ENCODE measurements around the gene OR13C2.

OR13C2 gene

GRCh38 chr9:104589626-104590025, 15.8 kb downstream of the OR13C2 start:
- Histone ChIP-seq H3K27ac (ENCODE audit: low read depth, low read length) (no peak overlapping the region), H3K79me2 (ENCODE audit: control insufficient read depth, low read length) (no peaks in the 10 kb centered on the region)
- TF ChIP-seq, protein P1, sequence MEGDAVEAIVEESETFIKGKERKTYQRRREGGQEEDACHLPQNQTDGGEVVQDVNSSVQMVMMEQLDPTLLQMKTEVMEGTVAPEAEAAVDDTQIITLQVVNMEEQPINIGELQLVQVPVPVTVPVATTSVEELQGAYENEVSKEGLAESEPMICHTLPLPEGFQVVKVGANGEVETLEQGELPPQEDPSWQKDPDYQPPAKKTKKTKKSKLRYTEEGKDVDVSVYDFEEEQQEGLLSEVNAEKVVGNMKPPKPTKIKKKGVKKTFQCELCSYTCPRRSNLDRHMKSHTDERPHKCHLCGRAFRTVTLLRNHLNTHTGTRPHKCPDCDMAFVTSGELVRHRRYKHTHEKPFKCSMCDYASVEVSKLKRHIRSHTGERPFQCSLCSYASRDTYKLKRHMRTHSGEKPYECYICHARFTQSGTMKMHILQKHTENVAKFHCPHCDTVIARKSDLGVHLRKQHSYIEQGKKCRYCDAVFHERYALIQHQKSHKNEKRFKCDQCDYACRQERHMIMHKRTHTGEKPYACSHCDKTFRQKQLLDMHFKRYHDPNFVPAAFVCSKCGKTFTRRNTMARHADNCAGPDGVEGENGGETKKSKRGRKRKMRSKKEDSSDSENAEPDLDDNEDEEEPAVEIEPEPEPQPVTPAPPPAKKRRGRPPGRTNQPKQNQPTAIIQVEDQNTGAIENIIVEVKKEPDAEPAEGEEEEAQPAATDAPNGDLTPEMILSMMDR (IDR thresholded peaks at IDR 0.05; ENCODE audit: low read depth, low read length, poor library complexity, severe bottlenecking): no peak
- no peak for TF ChIP-seq EZH2phosphoT487 (IDR thresholded peaks at IDR 0.05; ENCODE audit: borderline replicate concordance, low read length)

GRCh38 chr9:104586496-104587180, 18.8 kb downstream of the OR13C2 start:
- H3K9me3 ChIP-seq (ENCODE audit: control insufficient read depth, insufficient read depth, low read length): no peaks in the 10 kb centered on the region
- no peaks in the 10 kb centered on the region for H3K9me2 ChIP-seq (replicated peaks; ENCODE audit: control insufficient read depth, low read length)
- H3K79me2 ChIP-seq (ENCODE audit: control insufficient read depth, low read length): no peaks in the 10 kb centered on the region
- no peak overlapping the region for H3K4me2 ChIP-seq (ENCODE audit: low read length)
- no peaks in the 10 kb centered on the region for H3K27me3 ChIP-seq (ENCODE audit: control insufficient read depth, low read length)
- H3F3A ChIP-seq (ENCODE audit: control insufficient read depth, insufficient read depth): no peaks in the 10 kb centered on the region
- no peaks in the 10 kb centered on the region for H3K36me3 ChIP-seq (ENCODE audit: control insufficient read depth, low read length)
- H3K4me3 ChIP-seq (ENCODE audit: low read length): no peak overlapping the region
- TF ChIP-seq, protein P1 (IDR thresholded peaks at IDR 0.05; ENCODE audit: low read depth, low read length, poor library complexity, severe bottlenecking): no peak
- no peak for TF ChIP-seq EZH2phosphoT487 (IDR thresholded peaks at IDR 0.05; ENCODE audit: borderline replicate concordance, low read length)
- H3K27ac ChIP-seq (ENCODE audit: low read depth, low read length): no peak overlapping the region
- H3K4me1 ChIP-seq (ENCODE audit: control insufficient read depth, low read length): no peaks in the 10 kb centered on the region
- no peaks in the 10 kb centered on the region for H4K20me1 ChIP-seq (ENCODE audit: control insufficient read depth, insufficient read depth, low read depth, low read length)

More at GRCh38 chr9:104589626-104590025, 15.8 kb downstream of the OR13C2 start:
- Histone ChIP-seq H3K4me2 (ENCODE audit: low read length) (no peak overlapping the region), H3K4me3 (ENCODE audit: low read length) (no peak overlapping the region), H3K9me3 (ENCODE audit: control insufficient read depth, insufficient read depth, low read length) (no peaks in the 10 kb centered on the region), H3K36me3 (ENCODE audit: control insufficient read depth, low read length) (no peaks in the 10 kb centered on the region), H3K9me2 (replicated peaks; ENCODE audit: control insufficient read depth, low read length) (no peaks in the 10 kb centered on the region), H4K20me1 (ENCODE audit: control insufficient read depth, insufficient read depth, low read depth, low read length) (no peaks in the 10 kb centered on the region), H3F3A (ENCODE audit: control insufficient read depth, insufficient read depth) (no peaks in the 10 kb centered on the region), H3K27me3 (ENCODE audit: control insufficient read depth, low read length) (no peaks in the 10 kb centered on the region), H3K4me1 (ENCODE audit: control insufficient read depth, low read length) (no peaks in the 10 kb centered on the region)

GRCh38 chr9:104580562-104580961, 24.9 kb downstream of the OR13C2 start:
- no peaks in the 10 kb centered on the region for H4K20me1 ChIP-seq (ENCODE audit: control insufficient read depth, insufficient read depth, low read depth, low read length)
- H3K27me3 ChIP-seq (ENCODE audit: control insufficient read depth, low read length): no peaks in the 10 kb centered on the region
- no peaks in the 10 kb centered on the region for H3K79me2 ChIP-seq (ENCODE audit: control insufficient read depth, low read length)
- H3K27ac ChIP-seq (ENCODE audit: low read depth, low read length): no peak overlapping the region
- no peak overlapping the region for H3K4me3 ChIP-seq (ENCODE audit: low read length)
- TF ChIP-seq, protein P1 (IDR thresholded peaks at IDR 0.05; ENCODE audit: low read depth, low read length, poor library complexity, severe bottlenecking): no peak
- TF ChIP-seq EZH2phosphoT487 (IDR thresholded peaks at IDR 0.05; ENCODE audit: borderline replicate concordance, low read length): no peak
- no peaks in the 10 kb centered on the region for H3K9me2 ChIP-seq (replicated peaks; ENCODE audit: control insufficient read depth, low read length)
- no peaks in the 10 kb centered on the region for H3F3A ChIP-seq (ENCODE audit: control insufficient read depth, insufficient read depth)
- no peak overlapping the region for H3K4me2 ChIP-seq (ENCODE audit: low read length)
- no peaks in the 10 kb centered on the region for H3K9me3 ChIP-seq (ENCODE audit: control insufficient read depth, insufficient read depth, low read length)
- no peaks in the 10 kb centered on the region for H3K4me1 ChIP-seq (ENCODE audit: control insufficient read depth, low read length)
- no peaks in the 10 kb centered on the region for H3K36me3 ChIP-seq (ENCODE audit: control insufficient read depth, low read length)

All from DOHH2 (cell line).